Measurements from ENCODE around the gene KCNA5. TPM values are rescaled to one million over a fixed set of nuclear protein-coding genes. Genes with fewer than 3 reads are reported as not detected.

KCNA5 gene
- total RNA-seq, 4 donors from 2014 or later = 0.51 to 4.8 (median 2.7) TPM; not detected in 1

DNA sequence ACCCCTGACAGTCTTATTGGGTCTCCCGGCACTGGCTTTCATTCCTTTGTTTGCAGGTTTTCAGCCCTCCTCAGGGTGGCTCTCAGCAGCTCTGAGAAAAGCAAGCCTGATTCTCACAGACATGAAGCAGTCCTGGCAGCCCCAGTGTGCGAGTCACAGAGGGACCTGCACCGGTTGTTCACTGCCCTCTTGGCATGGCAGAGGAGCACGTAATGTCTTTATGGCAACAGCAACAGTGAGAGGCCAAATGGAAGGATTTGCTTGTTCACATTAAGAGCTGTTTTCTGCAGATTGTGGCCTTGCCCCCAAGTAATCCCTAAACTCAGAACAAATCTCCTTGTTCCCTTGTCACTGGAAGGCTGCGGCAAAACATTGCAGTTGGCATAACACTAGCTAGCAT lies 3.4 kb downstream of the KCNA5 start:
- DNase-seq = no peak
- Histone ChIP-seq H3K27ac (no peak overlapping the region), H3K27me3 (no peaks in the 10 kb centered on the region), H3K36me3 (no peaks in the 10 kb centered on the region), H3K4me3 (no peak overlapping the region), H3K4me1 (no peaks in the 10 kb centered on the region), H3K9me3 (no peaks in the 10 kb centered on the region)
- TF ChIP-seq, protein P1, sequence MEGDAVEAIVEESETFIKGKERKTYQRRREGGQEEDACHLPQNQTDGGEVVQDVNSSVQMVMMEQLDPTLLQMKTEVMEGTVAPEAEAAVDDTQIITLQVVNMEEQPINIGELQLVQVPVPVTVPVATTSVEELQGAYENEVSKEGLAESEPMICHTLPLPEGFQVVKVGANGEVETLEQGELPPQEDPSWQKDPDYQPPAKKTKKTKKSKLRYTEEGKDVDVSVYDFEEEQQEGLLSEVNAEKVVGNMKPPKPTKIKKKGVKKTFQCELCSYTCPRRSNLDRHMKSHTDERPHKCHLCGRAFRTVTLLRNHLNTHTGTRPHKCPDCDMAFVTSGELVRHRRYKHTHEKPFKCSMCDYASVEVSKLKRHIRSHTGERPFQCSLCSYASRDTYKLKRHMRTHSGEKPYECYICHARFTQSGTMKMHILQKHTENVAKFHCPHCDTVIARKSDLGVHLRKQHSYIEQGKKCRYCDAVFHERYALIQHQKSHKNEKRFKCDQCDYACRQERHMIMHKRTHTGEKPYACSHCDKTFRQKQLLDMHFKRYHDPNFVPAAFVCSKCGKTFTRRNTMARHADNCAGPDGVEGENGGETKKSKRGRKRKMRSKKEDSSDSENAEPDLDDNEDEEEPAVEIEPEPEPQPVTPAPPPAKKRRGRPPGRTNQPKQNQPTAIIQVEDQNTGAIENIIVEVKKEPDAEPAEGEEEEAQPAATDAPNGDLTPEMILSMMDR (IDR thresholded peaks at IDR 0.05) = no peak
- no peak for TF ChIP-seq POLR2A (IDR thresholded peaks at IDR 0.05)
- intact Hi-C loops (cut with DNase I; ENCODE audit: low total_unique reads) = no loop called here

- H3K27me3 ChIP-seq = no peaks in the 10 kb centered on the region
- H3K4me3 ChIP-seq = no peak overlapping the region
- no peaks in the 10 kb centered on the region for H3K4me1 ChIP-seq
- no peak for DNase-seq
- no peaks in the 10 kb centered on the region for H3K36me3 ChIP-seq
- TF ChIP-seq POLR2A (IDR thresholded peaks at IDR 0.05) = no peak
- TF ChIP-seq, protein P1 (IDR thresholded peaks at IDR 0.05) = no peak
- H3K9me3 ChIP-seq = no peaks in the 10 kb centered on the region
- intact Hi-C loops (cut with DNase I; ENCODE audit: low total_unique reads) = no loop called here
- no peak overlapping the region for H3K27ac ChIP-seq
Observed at GRCh38 chr12:5047729-5048128, 4.0 kb downstream of the KCNA5 start.

- TF ChIP-seq, protein P1 (IDR thresholded peaks at IDR 0.05) = no peak
- TF ChIP-seq POLR2A (IDR thresholded peaks at IDR 0.05) = no peak
- Histone ChIP-seq H3K27ac (no peak overlapping the region), H3K4me3 (no peak overlapping the region), H3K36me3 (no peaks in the 10 kb centered on the region), H3K9me3 (no peaks in the 10 kb centered on the region), H3K4me1 (no peaks in the 10 kb centered on the region), H3K27me3 (no peaks in the 10 kb centered on the region)
- intact Hi-C loops (cut with DNase I; ENCODE audit: low total_unique reads) = no loop called here
- DNase-seq = no peak
Observed at GRCh38 chr12:5050542-5050941, 6.9 kb downstream of the KCNA5 start.

GRCh38 chr12:5051334-5051733 lies 7.7 kb downstream of the KCNA5 start:
- H3K27ac ChIP-seq = no peak overlapping the region
- no peak for DNase-seq
- no peaks in the 10 kb centered on the region for H3K36me3 ChIP-seq
- intact Hi-C loops (cut with DNase I; ENCODE audit: low total_unique reads) = no loop called here
- TF ChIP-seq, protein P1 (IDR thresholded peaks at IDR 0.05) = no peak
- no peak for TF ChIP-seq POLR2A (IDR thresholded peaks at IDR 0.05)
- no peak overlapping the region for H3K4me3 ChIP-seq
- no peaks in the 10 kb centered on the region for H3K27me3 ChIP-seq
- no peaks in the 10 kb centered on the region for H3K4me1 ChIP-seq
- no peaks in the 10 kb centered on the region for H3K9me3 ChIP-seq

GRCh38 chr12:5051913-5052312 lies 8.2 kb downstream of the KCNA5 start:
- TF ChIP-seq POLR2A (IDR thresholded peaks at IDR 0.05) = no peak
- TF ChIP-seq, protein P1 (IDR thresholded peaks at IDR 0.05) = no peak
- intact Hi-C loops (cut with DNase I; ENCODE audit: low total_unique reads) = no loop called here
- no peak overlapping the region for H3K27ac ChIP-seq

More at GRCh38 chr12:5051913-5052312, 8.2 kb downstream of the KCNA5 start:
- no peaks in the 10 kb centered on the region for H3K4me1 ChIP-seq
- no peak overlapping the region for H3K4me3 ChIP-seq
- H3K36me3 ChIP-seq = no peaks in the 10 kb centered on the region
- no peaks in the 10 kb centered on the region for H3K9me3 ChIP-seq
- DNase-seq = no peak
- H3K27me3 ChIP-seq = no peaks in the 10 kb centered on the region

Measured in uterus (tissue), 4 donors.